ENCODE results near the gene TGM4.

DNA sequence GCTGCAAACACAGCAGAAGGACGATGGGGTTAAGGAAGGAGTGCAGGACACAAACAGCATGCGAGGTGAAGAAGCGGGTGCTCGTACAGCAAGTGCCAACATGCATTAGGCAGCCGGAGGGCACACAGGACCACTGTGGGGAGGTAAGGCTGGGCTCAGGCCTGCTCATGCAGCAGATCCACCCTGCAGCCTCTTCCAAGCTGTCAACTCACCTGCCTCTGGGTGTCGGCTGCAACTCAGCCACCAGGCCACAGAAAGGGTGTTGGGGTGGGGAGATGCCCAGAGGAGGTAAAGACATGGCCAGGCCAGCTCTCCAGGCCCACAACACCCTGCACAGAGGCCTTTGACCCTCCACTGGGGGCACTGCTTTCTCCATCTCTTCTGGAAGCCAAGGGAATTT lies 44.2 kb downstream of the TGM4 start:
- no peak for TF ChIP-seq GLIS3 (CRISPR knock-in tag; IDR thresholded peaks at IDR 0.05)
- TF ChIP-seq PPARA (CRISPR knock-in tag; IDR thresholded peaks at IDR 0.05; ENCODE audit: borderline replicate concordance) = no peak
- no peak for TF ChIP-seq TOX (CRISPR knock-in tag; IDR thresholded peaks at IDR 0.05; ENCODE audit: borderline replicate concordance)
- TF ChIP-seq RARB (CRISPR knock-in tag; IDR thresholded peaks at IDR 0.05) = no peak
- TF ChIP-seq, protein P1, sequence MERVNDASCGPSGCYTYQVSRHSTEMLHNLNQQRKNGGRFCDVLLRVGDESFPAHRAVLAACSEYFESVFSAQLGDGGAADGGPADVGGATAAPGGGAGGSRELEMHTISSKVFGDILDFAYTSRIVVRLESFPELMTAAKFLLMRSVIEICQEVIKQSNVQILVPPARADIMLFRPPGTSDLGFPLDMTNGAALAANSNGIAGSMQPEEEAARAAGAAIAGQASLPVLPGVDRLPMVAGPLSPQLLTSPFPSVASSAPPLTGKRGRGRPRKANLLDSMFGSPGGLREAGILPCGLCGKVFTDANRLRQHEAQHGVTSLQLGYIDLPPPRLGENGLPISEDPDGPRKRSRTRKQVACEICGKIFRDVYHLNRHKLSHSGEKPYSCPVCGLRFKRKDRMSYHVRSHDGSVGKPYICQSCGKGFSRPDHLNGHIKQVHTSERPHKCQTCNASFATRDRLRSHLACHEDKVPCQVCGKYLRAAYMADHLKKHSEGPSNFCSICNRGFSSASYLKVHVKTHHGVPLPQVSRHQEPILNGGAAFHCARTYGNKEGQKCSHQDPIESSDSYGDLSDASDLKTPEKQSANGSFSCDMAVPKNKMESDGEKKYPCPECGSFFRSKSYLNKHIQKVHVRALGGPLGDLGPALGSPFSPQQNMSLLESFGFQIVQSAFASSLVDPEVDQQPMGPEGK (CRISPR knock-in tag; IDR thresholded peaks at IDR 0.05; ENCODE audit: borderline replicate concordance) = no peak
- TF ChIP-seq ZFP30 (CRISPR knock-in tag; IDR thresholded peaks at IDR 0.05) = no peak
- TF ChIP-seq BACH2 (CRISPR knock-in tag; IDR thresholded peaks at IDR 0.05; ENCODE audit: borderline replicate concordance) = no peak
- TF ChIP-seq ESRRG (CRISPR knock-in tag; IDR thresholded peaks at IDR 0.05) = no peak
- TF ChIP-seq POU6F1 (CRISPR knock-in tag; IDR thresholded peaks at IDR 0.05; ENCODE audit: borderline replicate concordance, low read depth) = no peak
- TF ChIP-seq TCF4 (CRISPR knock-in tag; IDR thresholded peaks at IDR 0.05; ENCODE audit: borderline replicate concordance) = no peak
- TF ChIP-seq, protein P2, sequence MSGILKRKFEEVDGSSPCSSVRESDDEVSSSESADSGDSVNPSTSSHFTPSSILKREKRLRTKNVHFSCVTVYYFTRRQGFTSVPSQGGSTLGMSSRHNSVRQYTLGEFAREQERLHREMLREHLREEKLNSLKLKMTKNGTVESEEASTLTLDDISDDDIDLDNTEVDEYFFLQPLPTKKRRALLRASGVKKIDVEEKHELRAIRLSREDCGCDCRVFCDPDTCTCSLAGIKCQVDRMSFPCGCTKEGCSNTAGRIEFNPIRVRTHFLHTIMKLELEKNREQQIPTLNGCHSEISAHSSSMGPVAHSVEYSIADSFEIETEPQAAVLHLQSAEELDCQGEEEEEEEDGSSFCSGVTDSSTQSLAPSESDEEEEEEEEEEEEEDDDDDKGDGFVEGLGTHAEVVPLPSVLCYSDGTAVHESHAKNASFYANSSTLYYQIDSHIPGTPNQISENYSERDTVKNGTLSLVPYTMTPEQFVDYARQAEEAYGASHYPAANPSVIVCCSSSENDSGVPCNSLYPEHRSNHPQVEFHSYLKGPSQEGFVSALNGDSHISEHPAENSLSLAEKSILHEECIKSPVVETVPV (CRISPR knock-in tag; IDR thresholded peaks at IDR 0.05) = no peak
- TF ChIP-seq ARNTL (CRISPR knock-in tag; IDR thresholded peaks at IDR 0.05; ENCODE audit: borderline replicate concordance, low read depth) = no peak
- no peak for TF ChIP-seq ZFP3 (CRISPR knock-in tag; IDR thresholded peaks at IDR 0.05)
- TF ChIP-seq TSHZ2 (CRISPR knock-in tag; IDR thresholded peaks at IDR 0.05) = no peak

Data from SK-N-SH treated with all-trans-retinoic acid at 6 μM for 48 hours (cell line).